MM.1S (cell line): ENCODE measurements around the gene DNER.

Experiments
- CTCF ChIP-seq: fragments of 300-600 bp; sonication (generic); IDR thresholded peaks from 2 replicates; pipeline ENCODE4 v1.5.1; 2016; ENCODE audit warnings: antibody characterized with exemption, low read length, mixed read lengths
- EZH2phosphoT487 ChIP-seq: fragments of 300-600 bp; sonication (generic); IDR thresholded peaks from 2 replicates; pipeline ENCODE4 v1.6.1; 2018; ENCODE audit warnings: antibody characterized with exemption, low read length

- TF ChIP-seq CTCF = no peak
- TF ChIP-seq EZH2phosphoT487 = no peak
Observed at GRCh38 chr2:229492034-229492433, 222.3 kb downstream of the DNER start.
